Glomerular visceral epithelial cell (primary cell): Measurements from ENCODE around the gene CTBP1.

Source experiments
- DNase-seq: peaks from one replicate; pipeline ENCODE4 v3.0.0-alpha.2; 2016; ENCODE audit errors: extremely low spot score

CTBP1 gene

DNA sequence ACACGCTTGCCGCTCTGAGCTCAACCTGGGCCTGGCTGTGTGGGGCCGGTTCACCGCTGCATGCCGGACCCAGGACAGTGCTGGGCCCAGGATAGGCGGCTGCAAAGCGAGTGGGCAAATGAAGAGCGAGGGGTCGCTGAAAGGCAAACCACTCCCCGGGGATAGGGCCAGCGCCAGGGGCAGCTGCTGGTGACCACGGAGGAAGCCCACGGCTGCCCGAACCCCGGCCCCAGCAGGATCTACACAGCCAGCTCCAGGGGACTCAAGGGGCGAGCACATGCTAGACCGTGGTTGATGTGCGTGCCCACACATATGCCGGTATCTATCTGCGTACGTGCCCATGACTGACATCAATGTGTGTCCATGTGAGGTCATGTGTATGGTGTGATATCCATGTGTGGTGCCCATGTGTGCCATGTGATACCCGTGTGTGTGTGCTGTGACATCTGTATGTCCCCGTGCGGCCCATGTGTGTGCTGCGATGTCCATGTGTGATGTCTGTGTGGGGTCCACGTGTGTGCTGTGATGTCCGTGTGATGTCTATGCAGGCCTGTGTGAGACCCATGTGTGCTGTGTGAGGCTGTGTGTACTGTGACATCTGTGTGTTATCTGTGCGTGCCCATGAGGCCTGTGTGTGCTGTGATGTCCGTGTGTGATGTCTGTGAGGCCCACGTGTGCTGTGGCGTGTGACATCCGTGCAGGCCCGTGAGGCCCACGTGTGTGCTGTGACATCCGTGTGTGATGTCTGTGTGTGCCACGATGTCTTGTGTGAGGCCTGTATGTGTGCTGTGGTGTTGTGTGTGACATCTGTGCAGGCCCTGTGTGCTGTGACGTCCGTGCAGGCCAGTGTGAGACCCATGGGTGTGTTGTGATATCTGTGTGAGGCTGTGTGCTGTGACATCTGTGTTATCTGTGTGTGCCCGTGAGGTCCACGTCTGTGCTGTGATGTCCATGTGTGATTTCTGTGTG is 24.8 kb downstream of the CTBP1 start:
- no peak for DNase-seq

GRCh38 chr4:1222938-1223690 is 25.8 kb downstream of the CTBP1 start:
- no peak for DNase-seq

- no peak for DNase-seq
These were observed 26.7 kb downstream of the CTBP1 start for GRCh38 chr4:1222036-1222789.

- DNase-seq = no peak
These were observed 27.6 kb downstream of the CTBP1 start for GRCh38 chr4:1221155-1221870.

DNA sequence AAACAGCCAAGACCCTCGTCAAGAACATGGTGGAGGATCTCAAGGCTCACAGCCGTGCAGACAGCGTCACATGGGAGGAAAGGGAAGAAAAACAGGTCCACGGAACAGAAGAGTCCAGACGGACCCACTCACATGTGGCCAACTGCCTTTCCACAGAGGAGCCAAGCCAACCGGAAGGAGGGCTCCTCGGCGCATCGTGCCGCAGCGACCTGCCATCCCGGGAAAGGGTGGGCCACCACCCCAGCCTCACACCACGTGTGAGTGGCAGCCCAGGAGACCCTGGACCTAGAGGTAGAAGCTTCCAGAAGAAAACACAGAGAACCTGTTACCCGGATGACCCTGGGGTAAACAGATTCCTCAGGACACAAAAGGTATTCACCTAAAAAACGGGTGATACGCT is 28.4 kb downstream of the CTBP1 start:
- no peak for DNase-seq

DNA sequence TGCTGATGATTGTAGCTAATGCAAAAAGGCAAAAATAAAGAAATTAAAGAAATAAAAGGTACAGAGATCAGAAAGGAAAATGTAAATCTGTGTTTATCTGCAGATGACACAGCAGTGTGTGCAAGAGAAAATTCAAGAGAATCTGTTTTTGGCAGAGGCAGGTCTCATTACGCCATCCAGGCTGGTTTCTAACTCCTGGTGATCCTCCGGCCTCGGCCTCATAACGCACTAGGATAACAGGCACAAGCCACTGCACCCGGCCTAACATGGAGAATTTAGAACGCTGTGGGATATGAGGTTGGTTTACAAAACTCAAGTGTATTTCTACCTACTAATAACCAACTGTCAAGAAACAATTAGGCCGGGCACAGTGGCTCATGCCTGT is 29.4 kb downstream of the CTBP1 start:
- DNase-seq = no peak

DNA sequence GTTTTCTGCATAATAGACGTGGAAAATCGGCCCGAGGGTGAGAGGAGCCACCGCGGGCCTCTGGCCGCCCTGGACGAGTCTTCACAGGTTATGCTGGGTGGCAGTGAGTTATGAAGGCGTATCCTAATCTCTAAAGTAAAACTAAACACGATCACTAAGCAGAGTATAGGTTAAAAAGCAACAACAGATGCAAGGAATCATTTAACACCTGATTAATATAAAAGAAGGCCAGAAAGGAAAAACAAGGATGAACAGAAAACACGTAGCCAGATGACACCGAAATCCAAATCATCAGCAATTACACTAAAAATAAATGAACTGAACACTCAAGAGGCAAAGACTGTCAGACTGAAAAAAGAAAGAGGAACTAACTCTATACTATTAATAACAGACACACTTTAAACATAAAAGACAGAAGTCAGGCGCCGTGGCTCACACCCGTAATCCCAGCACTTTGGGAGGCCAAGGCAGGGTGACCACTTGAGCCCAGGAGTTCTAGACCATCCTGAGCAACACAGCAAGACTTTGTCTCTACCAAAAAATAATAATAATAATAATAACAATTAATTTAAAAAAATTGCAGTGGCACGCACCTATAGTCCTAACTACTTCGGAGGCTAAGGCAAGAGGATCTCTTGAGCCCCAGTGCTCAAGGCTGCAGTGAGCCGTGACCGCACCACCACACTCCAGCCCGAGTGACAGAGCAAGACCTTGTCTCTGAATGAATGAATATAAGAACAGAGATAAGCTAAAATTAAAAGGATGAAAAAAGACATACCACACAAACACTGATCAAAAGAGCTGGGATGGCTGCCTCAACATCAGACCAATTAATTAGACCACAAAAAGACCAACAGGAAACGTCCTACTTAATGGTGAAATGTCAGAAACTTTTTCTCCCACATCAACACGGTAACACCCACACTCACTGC is 30.0 kb downstream of the CTBP1 start:
- no peak for DNase-seq

GRCh38 chr4:1217366-1217765 is 31.6 kb downstream of the CTBP1 start:
- DNase-seq = no peak

DNA sequence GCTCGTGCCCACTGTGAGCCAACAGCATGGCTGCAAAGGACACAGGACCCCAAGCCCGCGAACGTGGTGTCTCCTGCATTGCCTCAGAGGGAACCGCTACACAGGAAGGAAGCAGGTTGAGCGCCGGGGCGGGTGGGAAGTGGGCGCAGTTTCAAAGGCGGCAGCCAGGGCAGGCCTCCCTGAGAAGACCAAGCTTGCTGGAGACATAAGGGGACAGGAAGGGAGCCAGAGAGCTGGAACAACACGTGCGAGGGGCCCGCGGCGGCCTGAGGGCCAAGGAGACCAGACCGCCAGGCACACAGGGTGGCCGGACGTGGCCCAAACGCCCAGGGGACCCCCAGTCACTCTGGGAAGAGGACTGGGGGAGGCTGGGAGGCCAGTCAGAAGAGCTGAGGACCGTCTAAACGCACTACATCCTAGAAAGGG is 32.0 kb downstream of the CTBP1 start:
- DNase-seq = no peak

GRCh38 chr4:1216076-1216614 is 32.8 kb downstream of the CTBP1 start:
- no peak for DNase-seq

- no peak for DNase-seq
These were observed 33.5 kb downstream of the CTBP1 start for GRCh38 chr4:1215141-1216075.

DNA sequence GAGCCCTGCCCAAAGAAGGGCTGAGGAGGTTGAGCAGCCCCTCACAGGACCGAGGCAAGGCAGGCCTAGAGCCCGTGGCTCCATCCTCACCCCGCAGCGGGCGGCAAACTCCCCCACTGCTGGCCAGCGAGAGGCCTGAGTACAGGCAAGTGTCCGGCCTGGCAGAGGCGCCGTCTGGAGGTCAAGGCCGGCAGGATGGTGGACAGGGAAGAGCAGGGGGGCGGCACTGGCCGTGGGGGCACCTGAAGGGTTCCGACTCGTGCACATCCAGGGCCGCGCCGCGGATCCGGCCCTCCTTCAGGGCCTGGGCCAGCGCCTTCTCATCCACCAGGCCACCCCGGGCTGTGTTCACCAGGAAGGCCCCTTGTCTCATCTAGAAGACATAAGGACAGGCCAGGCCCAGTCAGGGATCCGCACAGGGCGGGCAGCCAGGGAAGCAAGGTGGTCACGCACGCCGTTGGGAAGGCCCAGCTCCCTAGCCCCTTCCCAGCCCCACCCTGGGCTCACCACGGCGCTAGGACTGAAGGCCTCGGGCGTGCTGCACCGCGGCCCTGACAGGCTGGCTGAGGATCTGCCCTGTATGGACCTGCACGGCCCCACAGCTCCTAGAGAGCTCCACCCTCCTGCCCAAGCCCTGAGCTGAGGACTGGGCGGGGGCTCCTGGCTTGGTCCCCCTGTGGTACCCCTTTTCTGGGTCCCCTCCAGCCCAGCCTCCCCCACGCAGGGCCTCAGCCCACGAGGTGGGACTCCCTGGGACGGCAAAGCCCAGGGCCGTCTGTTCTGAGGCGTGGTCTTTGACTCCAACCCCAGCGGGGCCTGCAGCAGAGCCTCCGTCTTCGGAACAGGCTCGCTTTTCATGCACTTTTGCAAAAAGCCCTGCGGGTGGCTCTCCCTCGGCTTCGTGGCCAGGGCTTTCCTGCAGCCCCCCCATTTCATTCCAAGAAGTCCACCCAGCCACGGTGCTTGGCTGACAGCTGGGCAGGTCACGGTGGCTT is 34.5 kb downstream of the CTBP1 start:
- no peak for DNase-seq

GRCh38 chr4:1213336-1213995 is 35.5 kb downstream of the CTBP1 start:
- DNase-seq = no peak

GRCh38 chr4:1212546-1213335 is 36.2 kb downstream of the CTBP1 start:
- no peak for DNase-seq

- DNase-seq = no peak
These were observed 36.9 kb downstream of the CTBP1 start for GRCh38 chr4:1211891-1212545.

DNA sequence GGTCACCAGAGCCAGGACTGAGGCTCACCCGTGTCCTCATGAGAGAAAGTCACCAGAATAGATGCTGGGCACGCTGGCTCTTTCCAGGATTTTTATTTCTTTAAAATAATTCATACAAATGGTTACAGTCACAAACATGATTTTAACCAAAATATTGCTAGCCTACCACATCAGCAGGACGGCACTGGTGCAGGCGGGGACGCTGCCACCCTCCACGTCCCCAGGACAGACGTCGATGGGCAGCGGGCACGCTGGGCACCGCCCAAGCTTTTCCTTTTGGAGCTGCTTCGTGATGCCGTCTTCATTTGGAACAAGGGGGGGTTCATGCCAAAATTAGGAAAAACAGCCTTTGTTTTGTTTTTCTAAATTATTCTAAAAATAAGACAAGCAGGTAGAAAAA is 37.6 kb downstream of the CTBP1 start:
- DNase-seq = no peak
